GM08714 (cell line): ENCODE measurements around the gene DUS3L.

ENCODE experiments used
- H3K4me3 ChIP-seq: fragments of 200-500 bp; sonication (Bioruptor generic); 2 replicates; pipeline ENCODE4 v1.5.1; 2014; ENCODE audit warnings: mild to moderate bottlenecking, low read length, inconsistent platforms
- ZNF274 ChIP-seq: IDR thresholded peaks from 2 replicates; pipeline ENCODE4 v1.6.1; 2012; ENCODE audit warnings: mild to moderate bottlenecking, low read depth, low read length

DUS3L gene

GRCh38 chr19:5743630-5744029 lies 47.3 kb downstream of the DUS3L start:
- no peak overlapping the region for H3K4me3 ChIP-seq
- no peak for TF ChIP-seq ZNF274

- H3K4me3 ChIP-seq = no peak overlapping the region
- TF ChIP-seq ZNF274 = no peak
These were observed 48.9 kb downstream of the DUS3L start for GRCh38 chr19:5742051-5742450.

- no peak for TF ChIP-seq ZNF274
These were observed 52.5 kb downstream of the DUS3L start for GRCh38 chr19:5738423-5738822.

More at GRCh38 chr19:5738423-5738822, 52.5 kb downstream of the DUS3L start:
- no peak overlapping the region for H3K4me3 ChIP-seq
